Tibial nerve (tissue), 4 donors: ENCODE results near the gene GPRIN3.

Source experiments
- CTCF ChIP-seq, 5 experiments: fragments of 200-600 bp in 3 of 5; fragments of 450-650 bp in 2 of 5; sonication (generic) in 3 of 5; IDR thresholded peaks; one replicate each; pipeline ENCODE4 v1.5.1; 2016 to 2019; ENCODE audit warnings: antibody characterized with exemption in 5 of 5, mild to moderate bottlenecking in 3 of 5, moderate library complexity in 2 of 5
- EP300 ChIP-seq, 2 donors: sonication (generic); formaldehyde crosslinking; IDR thresholded peaks; one replicate each; pipeline ENCODE4 v1.6.1; 2017; ENCODE audit warnings: antibody characterized with exemption in 2 of 2, mild to moderate bottlenecking in 1 of 2

- TF ChIP-seq CTCF (IDR thresholded peaks at IDR 0.05), result no peak
- TF ChIP-seq EP300 (IDR thresholded peaks at IDR 0.05), result no peak
Observed at GRCh38 chr4:89266128-89266527, 41.5 kb downstream of the GPRIN3 start.
